Measurements from ENCODE around the gene TANC1.

Gene TANC1

DNA sequence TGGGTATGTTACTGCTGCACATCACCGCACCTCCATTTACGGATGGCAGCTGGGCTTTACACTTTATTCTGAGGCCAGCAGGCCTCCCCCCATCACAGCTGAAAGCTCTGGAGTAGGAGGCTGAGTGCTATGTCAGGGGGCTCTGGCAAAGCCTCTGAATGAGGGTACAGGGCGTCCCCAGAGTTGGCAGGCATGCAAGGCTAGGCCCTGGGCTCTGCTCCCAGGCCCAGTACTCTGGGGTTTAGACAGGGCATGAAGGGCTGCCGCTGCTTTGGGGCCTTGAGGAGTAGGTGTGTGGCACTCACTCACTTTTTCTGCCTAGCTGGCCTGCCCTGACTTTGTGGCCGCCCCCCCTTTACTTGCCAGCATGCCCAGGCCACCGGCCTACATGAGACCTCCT, 227.3 kb downstream of the TANC1 start:
- Histone ChIP-seq H3K27me3 (ENCODE audit: insufficient read depth, low read length, poor library complexity) (no peaks in the 10 kb centered on the region), H3K4me2 (ENCODE audit: insufficient read depth, low read length) (no peak overlapping the region), H3K36me3 (ENCODE audit: insufficient read depth, low read length) (peaks cover 23% of the 10 kb centered on the region; the same call in 1 of the 2 replicates), H3K27ac (ENCODE audit: low read length) (no peak overlapping the region), H3K4me3 (ENCODE audit: low read depth in 1 of 2, low read length in 2 of 2) (no peak overlapping the region), H4K20me1 (ENCODE audit: insufficient read depth, low read length) (no peaks in the 10 kb centered on the region), H3K79me2 (ENCODE audit: insufficient read depth, low read length) (no peaks in the 10 kb centered on the region), H3K9me3 (ENCODE audit: insufficient read depth, low read length, severe bottlenecking) (no peaks in the 10 kb centered on the region), H3K9ac (ENCODE audit: low read depth, low read length) (no peak overlapping the region), H2AFZ (ENCODE audit: low read depth, low read length) (no peak overlapping the region), H3K4me1 (ENCODE audit: insufficient read depth, low read length) (no peaks in the 10 kb centered on the region)
- ATAC-seq (ENCODE audit: insufficient read depth, low read depth) (no peak), DNase-seq (no peak)
- TF ChIP-seq EZH2 (IDR thresholded peaks at IDR 0.05; ENCODE audit: borderline replicate concordance, low read depth, low read length, severe bottlenecking) (no peak), CTCF (IDR thresholded peaks at IDR 0.05; ENCODE audit: borderline replicate concordance, extremely low read depth, low read length, poor library complexity, severe bottlenecking) (no peak)

DNA sequence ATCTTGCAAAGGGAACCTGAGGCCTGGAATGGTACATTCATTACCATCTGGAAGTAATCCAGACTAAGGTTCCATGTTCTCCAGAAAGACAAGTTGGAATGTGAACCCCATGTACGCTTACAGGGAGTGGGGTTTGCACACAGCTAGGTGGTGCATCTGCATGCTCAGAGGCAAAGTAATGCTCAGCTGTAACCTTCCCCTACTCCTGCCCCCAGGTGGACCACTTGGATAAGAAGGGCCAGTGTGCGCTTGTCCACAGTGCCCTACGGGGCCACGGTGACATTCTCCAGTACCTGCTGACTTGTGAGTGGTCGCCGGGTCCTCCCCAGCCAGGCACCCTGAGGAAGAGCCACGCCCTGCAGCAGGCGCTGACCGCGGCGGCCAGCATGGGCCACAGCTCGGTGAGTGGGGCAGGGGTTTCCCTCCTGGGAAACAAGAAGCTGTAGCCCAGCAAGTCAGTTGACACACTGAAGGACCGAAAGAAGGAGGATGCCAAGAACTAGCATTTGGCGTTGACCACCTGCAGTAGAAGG, 228.0 kb downstream of the TANC1 start:
- H3K9ac ChIP-seq (ENCODE audit: low read depth, low read length), result no peak overlapping the region
- TF ChIP-seq CTCF (IDR thresholded peaks at IDR 0.05; ENCODE audit: borderline replicate concordance, extremely low read depth, low read length, poor library complexity, severe bottlenecking) (no peak), EZH2 (IDR thresholded peaks at IDR 0.05; ENCODE audit: borderline replicate concordance, low read depth, low read length, severe bottlenecking) (no peak)
- H4K20me1 ChIP-seq (ENCODE audit: insufficient read depth, low read length), result no peaks in the 10 kb centered on the region
- no peaks in the 10 kb centered on the region for H3K27me3 ChIP-seq (ENCODE audit: insufficient read depth, low read length, poor library complexity)
- no peak overlapping the region for H2AFZ ChIP-seq (ENCODE audit: low read depth, low read length)
- H3K27ac ChIP-seq (ENCODE audit: low read length), result no peak overlapping the region
- no peaks in the 10 kb centered on the region for H3K9me3 ChIP-seq (ENCODE audit: insufficient read depth, low read length, severe bottlenecking)
- H3K4me1 ChIP-seq (ENCODE audit: insufficient read depth, low read length), result no peaks in the 10 kb centered on the region; the same call in 1 of the 2 replicates
- no peaks in the 10 kb centered on the region for H3K79me2 ChIP-seq (ENCODE audit: insufficient read depth, low read length)
- no peak overlapping the region for H3K4me2 ChIP-seq (ENCODE audit: insufficient read depth, low read length)
- no peak overlapping the region for H3K4me3 ChIP-seq (ENCODE audit: low read depth in 1 of 2, low read length in 2 of 2)
- ATAC-seq (ENCODE audit: insufficient read depth, low read depth), result no peak
- DNase-seq, result no peak
- H3K36me3 ChIP-seq (ENCODE audit: insufficient read depth, low read length), result peaks cover 26% of the 10 kb centered on the region; the same call in 1 of the 2 replicates

GRCh38 chr2:159199236-159199635, 230.8 kb downstream of the TANC1 start:
- H3K79me2 ChIP-seq (ENCODE audit: insufficient read depth, low read length), result no peaks in the 10 kb centered on the region
- H4K20me1 ChIP-seq (ENCODE audit: insufficient read depth, low read length), result no peaks in the 10 kb centered on the region
- no peak overlapping the region for H3K9ac ChIP-seq (ENCODE audit: low read depth, low read length)
- H3K4me2 ChIP-seq (ENCODE audit: insufficient read depth, low read length), result no peak overlapping the region
- TF ChIP-seq EZH2 (IDR thresholded peaks at IDR 0.05; ENCODE audit: borderline replicate concordance, low read depth, low read length, severe bottlenecking) (no peak), CTCF (IDR thresholded peaks at IDR 0.05; ENCODE audit: borderline replicate concordance, extremely low read depth, low read length, poor library complexity, severe bottlenecking) (no peak)
- ATAC-seq (ENCODE audit: insufficient read depth, low read depth) (no peak), DNase-seq (no peak)
- no peaks in the 10 kb centered on the region; the same call in 1 of the 2 replicates for H3K4me1 ChIP-seq (ENCODE audit: insufficient read depth, low read length)
- H2AFZ ChIP-seq (ENCODE audit: low read depth, low read length), result no peak overlapping the region
- H3K36me3 ChIP-seq (ENCODE audit: insufficient read depth, low read length), result peaks cover 24% of the 10 kb centered on the region; the same call in 1 of the 2 replicates
- H3K4me3 ChIP-seq (ENCODE audit: low read depth in 1 of 2, low read length in 2 of 2), result no peak overlapping the region
- no peaks in the 10 kb centered on the region for H3K27me3 ChIP-seq (ENCODE audit: insufficient read depth, low read length, poor library complexity)
- H3K9me3 ChIP-seq (ENCODE audit: insufficient read depth, low read length, severe bottlenecking), result no peaks in the 10 kb centered on the region
- no peak overlapping the region for H3K27ac ChIP-seq (ENCODE audit: low read length)

Data from DND-41 (cell line).